Suprapubic skin (tissue), 4 donors: ENCODE results near the gene ARHGAP31.

Experiments
- CTCF ChIP-seq, 2 donors: fragments of 200-600 bp in 1 of 2; fragments of 450-650 bp in 1 of 2; sonication (generic) in 1 of 2; IDR thresholded peaks; one replicate each; pipeline ENCODE4 v1.5.1; 2016 to 2019; ENCODE audit warnings: antibody characterized with exemption in 2 of 2, mild to moderate bottlenecking in 1 of 2, moderate library complexity in 1 of 2
- POLR2A ChIP-seq, 2 donors: fragments of 450-650 bp; IDR thresholded peaks; one replicate each; pipeline ENCODE4 v1.6.1; 2017; ENCODE audit warnings: antibody characterized with exemption in 2 of 2, mild to moderate bottlenecking in 2 of 2, moderate library complexity in 2 of 2
- POLR2AphosphoS5 ChIP-seq, 3 donors: sonication (generic); formaldehyde crosslinking; IDR thresholded peaks; one replicate each; pipeline ENCODE4 v1.6.1; 2017; ENCODE audit warnings: antibody characterized with exemption in 3 of 3

- TF ChIP-seq POLR2AphosphoS5 (IDR thresholded peaks at IDR 0.05) (no peak), CTCF (IDR thresholded peaks at IDR 0.05) (no peak), POLR2A (IDR thresholded peaks at IDR 0.05) (no peak)
Measured at GRCh38 chr3:119315600-119316312, 21.6 kb downstream of the ARHGAP31 start.
